Activated B cell treated with CpG ODN at 0.5 μM for 24 hours (primary cell): Measurements from ENCODE around the gene CPM. TPM values are rescaled to one million over a fixed set of nuclear protein-coding genes. Genes with fewer than 3 reads are reported as not detected.
"Not testable (repeated sequence)": the region's sequence is repeated elsewhere in the genome, so short reads cannot be mapped to it uniquely, and the experiment has no call there.

Experiments used
- ATAC-seq: fragments of 200-7000 bp; cut with Tn5 transposase; one replicate; pipeline ENCODE4 v1.10.0; 2021; ENCODE audit warnings: low read depth, mild to moderate bottlenecking, moderate library complexity
- CTCF ChIA-PET: fragments of 350-600 bp; sonication (Branson Sonifier 250); formaldehyde crosslinking; loops from one replicate; lab custom pipeline; 2021; ENCODE audit warnings: antibody characterized with exemption; lab: Charles Lee
- POLR2A ChIA-PET: fragments of 350-600 bp; sonication (Branson Sonifier 250); formaldehyde crosslinking; loops from one replicate; lab custom pipeline; 2021; ENCODE audit warnings: antibody characterized with exemption; lab: Charles Lee
- DNase-seq: peaks from one replicate; pipeline ENCODE4 v3.0.0; 2022
- H3K27ac Mint-ChIP-seq: one replicate; pipeline ENCODE4 v1.8.0; 2020; ENCODE audit warnings: mixed read lengths
- H3K27me3 Mint-ChIP-seq: one replicate; pipeline ENCODE4 v1.8.0; 2021; ENCODE audit warnings: mixed read lengths
- H3K36me3 Mint-ChIP-seq: one replicate; pipeline ENCODE4 v1.8.0; 2021; ENCODE audit warnings: low read depth, mixed read lengths
- H3K4me1 Mint-ChIP-seq: one replicate; pipeline ENCODE4 v1.8.0; 2021; ENCODE audit warnings: mixed read lengths
- H3K4me3 Mint-ChIP-seq: one replicate; pipeline ENCODE4 v1.8.0; 2020; ENCODE audit warnings: mild to moderate bottlenecking, mixed read lengths
- H3K9me3 Mint-ChIP-seq: one replicate; pipeline ENCODE4 v1.8.0; 2020; ENCODE audit warnings: mixed read lengths
- CTCF ChIP-seq: fragments of 200-600 bp; IDR thresholded peaks from one replicate; pipeline ENCODE4 v1.8.0; 2022; ENCODE audit warnings: antibody characterized with exemption, mild to moderate bottlenecking
- intact Hi-C: fragments of 100-400 bp; cut with micrococcal nuclease; formaldehyde crosslinking; loops from one replicate; pipeline ENCODE4 v1.15.1; 2024
- total RNA-seq: library from RNA; stranded (reverse); gene quantifications from 2 replicates; pipeline ENCODE4 v1.2.3, GENCODE V29; 2022

CPM gene
- total RNA-seq, 1 donor from 2014 or later: 10.1 TPM

DNA sequence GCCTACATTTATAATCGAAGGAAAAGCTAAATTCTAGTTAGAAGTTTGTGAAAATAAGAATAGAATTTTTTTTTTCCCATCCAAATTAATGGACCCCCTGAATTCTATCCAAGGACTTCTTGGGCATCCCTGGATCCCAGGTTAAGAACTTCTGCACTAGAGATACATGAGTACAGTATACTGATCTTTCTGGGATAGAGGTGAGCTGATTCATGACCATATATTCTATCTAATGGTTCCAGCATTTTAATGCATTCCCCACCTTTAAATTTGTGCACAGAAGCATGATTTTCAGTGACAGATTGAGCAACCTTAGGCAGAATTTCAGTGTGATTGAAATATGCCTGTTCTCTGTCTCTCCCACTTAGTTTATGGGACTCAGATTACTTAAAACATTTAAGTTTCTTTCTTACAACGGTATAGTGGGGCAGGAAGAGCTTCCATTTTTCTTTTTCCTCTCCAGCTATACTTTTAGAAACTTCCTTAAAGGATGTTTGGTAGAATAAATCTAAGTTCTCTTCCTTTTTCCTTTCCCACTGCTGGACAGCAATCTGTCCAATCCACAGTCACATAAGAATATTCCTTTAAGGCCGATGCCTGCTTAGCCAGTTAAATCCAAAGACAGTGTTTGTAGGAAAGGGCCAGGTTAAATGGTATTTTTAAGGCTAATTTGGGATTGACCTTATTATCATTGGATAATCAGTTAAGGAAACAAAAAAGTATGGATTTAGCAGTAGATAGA is 118.3 kb downstream of the CPM start:
- TF ChIP-seq CTCF: no peak
- intact Hi-C loops: loop anchor here (5.0 kb wide), 1 partner anchor 1428 kb away; the partner anchor contains the start of gene CNOT2

DNA sequence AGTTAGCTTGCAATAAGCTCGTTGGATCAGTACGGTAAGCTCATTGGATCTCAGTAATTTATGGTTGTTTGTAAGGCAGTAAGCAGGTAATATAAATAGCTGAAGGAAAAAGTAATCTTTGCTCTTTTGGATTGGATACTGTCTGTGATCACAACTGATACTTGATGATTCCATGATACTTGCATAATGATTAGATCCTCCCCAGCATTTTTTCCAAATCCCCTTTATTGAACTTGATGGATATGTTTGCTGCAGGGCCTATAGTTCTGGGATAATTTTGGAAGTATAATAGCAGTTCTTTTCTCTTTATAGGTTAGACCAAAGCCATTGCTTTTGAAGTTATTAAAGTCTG is 119.8 kb downstream of the CPM start:
- DNase-seq (no peak), ATAC-seq (no peak)
- no peak overlapping the region for H3K27ac Mint-ChIP-seq
- ChIA-PET POLR2A (interaction anchor here (0.8 to 0.9 kb wide), 2 partner anchors 84 to 203 kb away, joined by 3 to 5 read pairs; partner anchors contain the start of gene RAP1B), CTCF (interaction anchor here (0.9 to 2.2 kb wide), 2 partner anchors 17 to 67 kb away, joined by 3 to 8 read pairs; partner anchors contain the start of gene SLC35E3)
- no peak overlapping the region for H3K4me3 Mint-ChIP-seq
- peaks cover 24% of the 10 kb centered on the region for H3K4me1 Mint-ChIP-seq
- intact Hi-C loops: loop anchor here (5.0 kb wide), 1 partner anchor 1429 kb away; the partner anchor contains the start of gene CNOT2
- peaks cover 70% of the 10 kb centered on the region for H3K36me3 Mint-ChIP-seq
- H3K27me3 Mint-ChIP-seq: no peaks in the 10 kb centered on the region
- H3K9me3 Mint-ChIP-seq: no peaks in the 10 kb centered on the region
- TF ChIP-seq CTCF: no peak

More for the DNA sequence above, 118.3 kb downstream of the CPM start:
- DNase-seq (no peak), ATAC-seq (no peak)
- Mint-ChIP-seq H3K36me3 (peaks cover 67% of the 10 kb centered on the region), H3K4me3 (no peak overlapping the region), H3K27ac (no peak overlapping the region), H3K9me3 (no peaks in the 10 kb centered on the region), H3K27me3 (no peaks in the 10 kb centered on the region), H3K4me1 (peaks cover 16% of the 10 kb centered on the region)
- ChIA-PET CTCF (no interaction called here), POLR2A (interaction anchor here (1.2 kb wide), 1 partner anchor 69 kb away, joined by 3 read pairs; the partner anchor contains the start of gene SLC35E3)

DNA sequence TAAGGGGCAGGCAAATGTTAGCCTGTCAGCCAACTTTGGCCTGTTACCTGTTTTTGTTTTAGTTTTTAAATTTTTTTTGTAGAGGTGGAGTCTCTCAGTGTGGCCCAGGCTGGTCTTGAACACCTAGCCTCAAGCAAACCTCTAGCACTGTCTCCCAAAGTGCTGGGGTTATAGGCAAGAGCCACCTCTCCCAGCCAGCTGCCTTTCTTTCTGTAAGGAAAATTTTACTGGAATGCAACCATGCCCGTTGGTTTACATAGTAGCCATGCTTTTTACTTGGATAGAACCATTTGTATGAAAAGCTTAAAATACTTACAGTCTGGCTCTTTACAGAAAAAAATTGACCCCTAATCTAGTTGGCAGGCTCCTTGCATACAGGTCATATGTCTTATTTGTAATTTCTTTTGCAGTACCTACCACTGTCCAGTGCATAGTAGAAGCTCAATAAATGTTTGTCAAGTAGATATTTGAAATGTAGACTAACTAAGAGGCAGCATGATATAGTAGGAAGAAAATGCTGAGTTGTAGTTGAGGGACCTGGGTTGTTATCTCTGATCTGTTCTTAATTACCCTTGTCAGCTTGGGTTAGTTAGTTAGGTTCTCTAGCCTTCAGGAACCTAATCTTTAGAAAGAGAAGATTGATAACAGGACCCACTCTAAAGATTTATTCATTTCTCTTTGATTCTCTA is 120.3 kb downstream of the CPM start:
- Mint-ChIP-seq H3K27me3 (no peaks in the 10 kb centered on the region), H3K4me1 (peaks cover 24% of the 10 kb centered on the region), H3K36me3 (peaks cover 71% of the 10 kb centered on the region), H3K9me3 (no peaks in the 10 kb centered on the region), H3K4me3 (no peak overlapping the region), H3K27ac (peak overlapping the region; percentile 35)
- TF ChIP-seq CTCF: no peak
- DNase-seq (no peak), ATAC-seq (no peak)
- POLR2A ChIA-PET: interaction anchor here (0.8 to 0.9 kb wide), 2 partner anchors 85 to 202 kb away, joined by 3 to 5 read pairs; partner anchors contain the start of gene RAP1B
- intact Hi-C loops: loop anchor here (5.0 kb wide), 1 partner anchor 1430 kb away; the partner anchor contains the start of gene CNOT2
- CTCF ChIA-PET: interaction anchor here (0.8 to 2.2 kb wide), 3 partner anchors 17 to 478 kb away, joined by 3 to 8 read pairs (median 3); partner anchors contain the start of gene SLC35E3

GRCh38 chr12:68811573-68811972 is 121.4 kb downstream of the CPM start:
- H3K9me3 Mint-ChIP-seq, POLR2A ChIA-PET, ATAC-seq, H3K4me3 Mint-ChIP-seq, DNase-seq, H3K27ac Mint-ChIP-seq, H3K27me3 Mint-ChIP-seq: not testable (repeated sequence)
- intact Hi-C loops: loop anchor here (5.0 kb wide), 1 partner anchor 1431 kb away; the partner anchor contains the start of gene CNOT2
- H3K36me3 Mint-ChIP-seq: peaks cover 67% of the 10 kb centered on the region
- H3K4me1 Mint-ChIP-seq: peaks cover 28% of the 10 kb centered on the region
- CTCF ChIA-PET: interaction anchor here (2.2 kb wide), 1 partner anchor 19 kb away, joined by 8 read pairs; no protein-coding TSS in a partner anchor

DNA sequence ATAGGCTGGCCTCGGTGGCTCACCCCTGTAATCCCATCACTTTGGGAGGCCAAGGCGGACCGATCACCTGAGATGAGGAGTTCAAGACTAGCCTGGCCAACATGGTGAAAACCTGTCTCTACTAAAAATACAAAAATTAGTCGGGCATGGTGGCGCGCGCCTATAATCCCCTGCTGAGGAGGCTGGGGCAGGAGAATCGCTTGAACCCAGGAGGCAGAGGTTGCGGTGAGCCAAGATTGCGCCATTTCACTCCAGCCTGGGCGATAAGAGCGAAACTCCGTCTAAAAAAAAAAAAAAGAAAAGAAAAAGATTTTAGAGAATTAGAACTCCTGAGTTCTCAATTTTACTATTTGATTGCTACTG is 123.0 kb downstream of the CPM start:
- H3K9me3 Mint-ChIP-seq, CTCF ChIA-PET, H3K4me3 Mint-ChIP-seq, H3K27me3 Mint-ChIP-seq, ATAC-seq, DNase-seq, POLR2A ChIA-PET: not testable (repeated sequence)
- H3K36me3 Mint-ChIP-seq: peaks cover 60% of the 10 kb centered on the region
- peak overlapping the region; percentile 66 for H3K27ac Mint-ChIP-seq
- intact Hi-C loops: loop anchor here (5.0 kb wide), 1 partner anchor 1432 kb away; the partner anchor contains the start of gene CNOT2
- peaks cover 26% of the 10 kb centered on the region for H3K4me1 Mint-ChIP-seq
